Natural killer cell (primary cell): ENCODE measurements around the gene TULP1. TPM values are rescaled to one million over a fixed set of nuclear protein-coding genes. Genes with fewer than 3 reads are reported as not detected.
A peak's percentile ranks its signal among the peaks of the same experiment; 100 is the strongest.

Experiments
- ATAC-seq, 3 donors: fragments of 150-1000 bp in 2 of 3; fragments of 200-7000 bp in 1 of 3; cut with Tn5 transposase; 1 replicate in 1 of 3; 2 replicates in 2 of 3; pipeline ENCODE4 v1.10.0; 2021; ENCODE audit warnings: mild to moderate bottlenecking in 2 of 3, moderate library complexity in 2 of 3
- DNase-seq, 2 donors: peaks; one replicate each; pipeline versions ENCODE4 v3.0.0 to v3.0.0-alpha.2; 2013 to 2021; ENCODE audit warnings: mixed read lengths in 1 of 2
- H3K27ac ChIP-seq: one replicate; pipeline ENCODE4 v1.5.1; 2013; ENCODE audit warnings: mild to moderate bottlenecking, low read length
- H3K27me3 ChIP-seq: one replicate; pipeline ENCODE4 v1.6.1; 2013; ENCODE audit warnings: low read length; ENCODE audit not compliant: control insufficient read depth, insufficient read depth
- H3K36me3 ChIP-seq: one replicate; pipeline ENCODE4 v1.6.1; 2013; ENCODE audit warnings: low read length; ENCODE audit not compliant: control insufficient read depth, insufficient read depth
- H3K4me1 ChIP-seq: one replicate; pipeline ENCODE4 v1.6.1; 2013; ENCODE audit warnings: low read length; ENCODE audit not compliant: control insufficient read depth, insufficient read depth
- H3K4me3 ChIP-seq: one replicate; pipeline ENCODE4 v1.5.1; 2013; ENCODE audit warnings: low read length
- H3K9me3 ChIP-seq: one replicate; pipeline ENCODE4 v1.6.1; 2013; ENCODE audit warnings: low read length; ENCODE audit not compliant: control insufficient read depth, insufficient read depth
- H3K27ac Mint-ChIP-seq, 2 donors: one replicate each; pipeline ENCODE4 v1.8.0; 2022; ENCODE audit warnings: mild to moderate bottlenecking in 2 of 2, mixed read lengths in 2 of 2, moderate library complexity in 1 of 2
- H3K27me3 Mint-ChIP-seq, 2 donors: one replicate each; pipeline ENCODE4 v1.8.0; 2022; ENCODE audit warnings: low read depth in 2 of 2, mixed read lengths in 2 of 2
- H3K36me3 Mint-ChIP-seq: one replicate; pipeline ENCODE4 v1.8.0; 2022; ENCODE audit warnings: mixed read lengths
- H3K4me1 Mint-ChIP-seq, 2 donors: one replicate each; pipeline ENCODE4 v1.8.0; 2022; ENCODE audit warnings: mixed read lengths in 2 of 2
- H3K4me3 Mint-ChIP-seq: one replicate; pipeline ENCODE4 v1.8.0; 2022; ENCODE audit warnings: mild to moderate bottlenecking, moderate library complexity, mixed read lengths
- H3K9me3 Mint-ChIP-seq, 2 donors: one replicate each; pipeline ENCODE4 v1.8.0; 2022; ENCODE audit warnings: mixed read lengths in 2 of 2
- WGBS: methylation state at CpG from one replicate; pipeline ENCODE4 v1.1.7; 2013; ENCODE audit warnings: missing lambda C conversion rate; ENCODE audit not compliant: insufficient coverage; 5-methylcytosine and 5-hydroxymethylcytosine counted together
- intact Hi-C: fragments of 100-400 bp; cut with micrococcal nuclease; formaldehyde crosslinking; loops from one replicate; pipeline ENCODE4 v1.14.2; 2022
- total RNA-seq, 4 donors: library from RNA; stranded (reverse); fragments of 120-200 nt in 1 of 4; gene quantifications; one replicate each; pipeline versions ENCODE4 v1.2.3 to v1.2.4, GENCODE V29; 2013 to 2022
- TF ChIP-seq, protein P1 (sequence below): fragments of 200-600 bp; IDR thresholded peaks from one replicate; pipeline ENCODE4 v1.8.0; 2022; ENCODE audit warnings: antibody characterized with exemption

TULP1 gene
- total RNA-seq, 3 donors from 2014 or later (not counting 1 experiment from before 2014, with no cell fraction given), result not detected

DNA sequence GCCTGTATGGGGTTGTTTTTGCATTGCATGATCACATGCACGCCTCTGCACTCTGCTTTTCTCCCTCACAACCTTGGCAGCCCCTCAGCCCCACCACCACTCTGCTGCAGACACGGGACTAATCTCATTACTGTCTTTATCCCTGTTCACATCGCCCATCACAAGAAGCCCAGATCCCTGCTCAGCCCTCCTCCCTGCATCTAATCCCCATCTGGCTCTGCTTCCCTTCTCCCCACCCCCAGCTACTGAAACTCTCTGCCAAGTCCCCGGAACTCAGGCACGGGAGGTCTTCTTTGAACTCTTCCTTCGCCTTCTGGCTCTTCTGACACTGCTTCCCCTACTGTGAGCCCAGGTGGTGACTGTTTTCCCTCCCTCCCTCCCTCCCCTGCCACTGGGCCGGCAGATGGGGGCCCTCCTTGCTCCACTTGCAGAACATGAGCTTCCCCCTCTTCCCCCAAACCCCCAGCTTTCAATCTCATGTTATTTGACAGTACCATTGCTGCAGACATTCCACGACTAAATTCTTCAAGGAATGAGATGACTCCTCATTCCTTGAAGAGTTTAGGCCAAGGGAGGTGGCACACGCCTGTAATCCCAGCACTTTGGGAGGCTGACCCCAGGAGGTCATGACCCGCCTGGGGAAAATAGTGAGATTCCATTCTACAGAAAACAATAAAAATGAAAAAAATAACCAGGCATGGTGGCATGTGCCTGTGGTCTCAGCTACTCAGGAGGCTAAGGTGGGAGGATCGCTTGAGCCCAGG is 21.9 kb upstream of the TULP1 start:
- TF ChIP-seq, protein P1, sequence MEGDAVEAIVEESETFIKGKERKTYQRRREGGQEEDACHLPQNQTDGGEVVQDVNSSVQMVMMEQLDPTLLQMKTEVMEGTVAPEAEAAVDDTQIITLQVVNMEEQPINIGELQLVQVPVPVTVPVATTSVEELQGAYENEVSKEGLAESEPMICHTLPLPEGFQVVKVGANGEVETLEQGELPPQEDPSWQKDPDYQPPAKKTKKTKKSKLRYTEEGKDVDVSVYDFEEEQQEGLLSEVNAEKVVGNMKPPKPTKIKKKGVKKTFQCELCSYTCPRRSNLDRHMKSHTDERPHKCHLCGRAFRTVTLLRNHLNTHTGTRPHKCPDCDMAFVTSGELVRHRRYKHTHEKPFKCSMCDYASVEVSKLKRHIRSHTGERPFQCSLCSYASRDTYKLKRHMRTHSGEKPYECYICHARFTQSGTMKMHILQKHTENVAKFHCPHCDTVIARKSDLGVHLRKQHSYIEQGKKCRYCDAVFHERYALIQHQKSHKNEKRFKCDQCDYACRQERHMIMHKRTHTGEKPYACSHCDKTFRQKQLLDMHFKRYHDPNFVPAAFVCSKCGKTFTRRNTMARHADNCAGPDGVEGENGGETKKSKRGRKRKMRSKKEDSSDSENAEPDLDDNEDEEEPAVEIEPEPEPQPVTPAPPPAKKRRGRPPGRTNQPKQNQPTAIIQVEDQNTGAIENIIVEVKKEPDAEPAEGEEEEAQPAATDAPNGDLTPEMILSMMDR, result no peak
- DNase-seq (no peak), ATAC-seq (no peak)
- Mint-ChIP-seq H3K4me1 (peaks cover 0 to 7% of the 10 kb centered on the region in 2 donors), H3K27me3 (peaks cover 0 to 9% of the 10 kb centered on the region in 2 donors), H3K27ac (peak overlapping the region in 1 of 2 donors; percentile 11), H3K36me3 (no peaks in the 10 kb centered on the region), H3K4me3 (no peak overlapping the region), H3K9me3 (no peaks in the 10 kb centered on the region)
- no peak overlapping the region for H3K4me3 ChIP-seq
- 54% methylated on average over 11 of the region's 11 CpGs for WGBS
- intact Hi-C loops, result no loop called here
- H3K27ac ChIP-seq, result no peak overlapping the region
- H3K36me3 ChIP-seq, result no peaks in the 10 kb centered on the region
- H3K4me1 ChIP-seq, result peaks cover 9% of the 10 kb centered on the region
- no peaks in the 10 kb centered on the region for H3K27me3 ChIP-seq
- no peaks in the 10 kb centered on the region for H3K9me3 ChIP-seq

DNA sequence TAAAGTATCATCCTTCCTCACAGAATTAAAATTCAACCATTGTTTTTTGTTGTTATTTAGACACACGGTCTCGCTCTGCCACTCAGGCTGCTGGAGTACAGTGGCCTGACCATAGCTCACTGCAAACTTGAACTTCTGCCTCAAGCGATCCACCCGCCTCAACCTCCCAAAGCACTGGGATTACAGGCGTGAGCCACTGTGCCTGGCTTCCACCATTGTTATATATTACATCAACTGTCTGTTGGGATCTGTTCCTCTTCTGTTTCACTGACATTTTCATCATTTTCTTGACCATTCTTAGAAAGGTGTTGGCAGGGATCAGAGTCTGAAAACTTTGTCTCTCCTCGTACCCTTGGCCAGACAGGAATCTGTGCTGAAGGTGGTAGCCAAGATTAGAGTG is 21.3 kb upstream of the TULP1 start:
- whole genome bisulfite sequencing, result 79% methylated on average over 6 of the region's 6 CpGs
- DNase-seq (no peak), ATAC-seq (no peak)
- Mint-ChIP-seq H3K36me3 (no peaks in the 10 kb centered on the region), H3K4me1 (peaks cover 0 to 7% of the 10 kb centered on the region in 2 donors), H3K27me3 (peaks cover 0 to 9% of the 10 kb centered on the region in 2 donors), H3K4me3 (no peak overlapping the region), H3K27ac (peak overlapping the region in 1 of 2 donors; percentile 11), H3K9me3 (no peaks in the 10 kb centered on the region)
- Histone ChIP-seq H3K4me1 (peaks cover 15% of the 10 kb centered on the region), H3K9me3 (no peaks in the 10 kb centered on the region), H3K27ac (no peak overlapping the region), H3K4me3 (no peak overlapping the region), H3K36me3 (no peaks in the 10 kb centered on the region), H3K27me3 (no peaks in the 10 kb centered on the region)
- intact Hi-C loops, result no loop called here
- TF ChIP-seq, protein P1, result no peak

DNA sequence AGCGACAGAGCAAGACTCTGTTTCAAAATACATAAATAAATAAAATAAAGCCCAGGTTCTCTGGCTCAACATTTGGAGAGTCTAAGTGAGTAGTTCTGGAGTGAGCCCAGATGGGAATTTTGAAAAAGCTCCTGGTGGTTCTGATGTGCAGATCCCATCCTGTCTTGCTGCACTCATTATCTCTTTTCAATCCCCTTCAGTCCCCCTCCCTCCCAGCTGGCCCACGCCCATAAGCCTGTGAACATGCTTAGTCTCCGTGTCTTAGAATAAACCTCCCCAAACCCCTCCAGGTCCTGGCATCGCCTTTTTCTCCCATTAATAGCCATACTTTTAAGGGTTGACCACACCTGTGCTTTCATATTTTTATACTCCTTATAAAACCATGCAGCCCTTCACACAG is 19.4 kb upstream of the TULP1 start:
- no peak overlapping the region for H3K27ac Mint-ChIP-seq
- TF ChIP-seq, protein P1, result no peak
- H3K27me3 Mint-ChIP-seq, result peaks cover 0 to 9% of the 10 kb centered on the region in 2 donors
- H3K4me3 ChIP-seq, result no peak overlapping the region
- peaks cover 19% of the 10 kb centered on the region for H3K4me1 ChIP-seq
- no peak overlapping the region for H3K27ac ChIP-seq
- H3K36me3 ChIP-seq, result no peaks in the 10 kb centered on the region
- no peaks in the 10 kb centered on the region for H3K36me3 Mint-ChIP-seq
- H3K9me3 ChIP-seq, result no peaks in the 10 kb centered on the region
- DNase-seq, result no peak
- ATAC-seq, result no peak
- H3K9me3 Mint-ChIP-seq, result no peaks in the 10 kb centered on the region
- intact Hi-C loops, result no loop called here
- 89% methylated on average over 3 of the region's 4 CpGs for WGBS
- no peaks in the 10 kb centered on the region for H3K27me3 ChIP-seq
- H3K4me1 Mint-ChIP-seq, result peaks cover 0 to 12% of the 10 kb centered on the region in 2 donors
- no peak overlapping the region for H3K4me3 Mint-ChIP-seq
